Choroid plexus epithelial cell (primary cell): ENCODE data around the gene VAV2.
A peak's percentile ranks its signal among the peaks of the same experiment; 100 is the strongest.

Experiments used
- DNase-seq: peaks from one replicate; pipeline ENCODE4 v3.0.0-alpha.2; 2010; ENCODE audit warnings: low read depth
- H3K4me3 ChIP-seq: 2 replicates; pipeline ENCODE4 v1.5.1; 2011; ENCODE audit warnings: low read depth, mild to moderate bottlenecking, control low read depth, low read length, moderate library complexity
- TF ChIP-seq, protein P1 (sequence below): conservative IDR thresholded peaks from 2 replicates; pipeline ENCODE4 v1.5.1; 2011; ENCODE audit warnings: low read depth, mild to moderate bottlenecking, control low read depth, inconsistent platforms, low read length, moderate library complexity

Gene VAV2

DNA sequence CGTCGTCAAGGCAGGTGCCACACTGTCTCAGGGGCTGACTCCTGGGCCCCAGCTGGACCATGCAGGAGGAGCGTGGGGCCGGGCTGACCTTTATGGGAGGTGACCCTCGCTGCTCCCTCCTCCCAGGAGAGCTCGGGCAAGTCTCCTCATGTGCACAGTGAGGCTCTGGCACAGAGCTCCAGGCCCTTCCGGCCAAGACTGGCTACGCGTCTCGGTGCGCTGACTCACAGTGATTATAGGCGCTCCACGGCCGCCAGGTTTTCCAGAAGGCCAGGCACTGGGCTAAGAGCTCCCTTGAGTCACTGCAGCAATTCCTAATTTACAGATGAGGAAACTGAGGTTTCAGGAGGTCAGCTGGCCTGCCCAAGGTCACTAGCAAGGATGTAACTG lies 47.4 kb downstream of the VAV2 start:
- peak; percentile 68 for DNase-seq
- TF ChIP-seq, protein P1, sequence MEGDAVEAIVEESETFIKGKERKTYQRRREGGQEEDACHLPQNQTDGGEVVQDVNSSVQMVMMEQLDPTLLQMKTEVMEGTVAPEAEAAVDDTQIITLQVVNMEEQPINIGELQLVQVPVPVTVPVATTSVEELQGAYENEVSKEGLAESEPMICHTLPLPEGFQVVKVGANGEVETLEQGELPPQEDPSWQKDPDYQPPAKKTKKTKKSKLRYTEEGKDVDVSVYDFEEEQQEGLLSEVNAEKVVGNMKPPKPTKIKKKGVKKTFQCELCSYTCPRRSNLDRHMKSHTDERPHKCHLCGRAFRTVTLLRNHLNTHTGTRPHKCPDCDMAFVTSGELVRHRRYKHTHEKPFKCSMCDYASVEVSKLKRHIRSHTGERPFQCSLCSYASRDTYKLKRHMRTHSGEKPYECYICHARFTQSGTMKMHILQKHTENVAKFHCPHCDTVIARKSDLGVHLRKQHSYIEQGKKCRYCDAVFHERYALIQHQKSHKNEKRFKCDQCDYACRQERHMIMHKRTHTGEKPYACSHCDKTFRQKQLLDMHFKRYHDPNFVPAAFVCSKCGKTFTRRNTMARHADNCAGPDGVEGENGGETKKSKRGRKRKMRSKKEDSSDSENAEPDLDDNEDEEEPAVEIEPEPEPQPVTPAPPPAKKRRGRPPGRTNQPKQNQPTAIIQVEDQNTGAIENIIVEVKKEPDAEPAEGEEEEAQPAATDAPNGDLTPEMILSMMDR, result no peak
- no peak overlapping the region for H3K4me3 ChIP-seq

DNA sequence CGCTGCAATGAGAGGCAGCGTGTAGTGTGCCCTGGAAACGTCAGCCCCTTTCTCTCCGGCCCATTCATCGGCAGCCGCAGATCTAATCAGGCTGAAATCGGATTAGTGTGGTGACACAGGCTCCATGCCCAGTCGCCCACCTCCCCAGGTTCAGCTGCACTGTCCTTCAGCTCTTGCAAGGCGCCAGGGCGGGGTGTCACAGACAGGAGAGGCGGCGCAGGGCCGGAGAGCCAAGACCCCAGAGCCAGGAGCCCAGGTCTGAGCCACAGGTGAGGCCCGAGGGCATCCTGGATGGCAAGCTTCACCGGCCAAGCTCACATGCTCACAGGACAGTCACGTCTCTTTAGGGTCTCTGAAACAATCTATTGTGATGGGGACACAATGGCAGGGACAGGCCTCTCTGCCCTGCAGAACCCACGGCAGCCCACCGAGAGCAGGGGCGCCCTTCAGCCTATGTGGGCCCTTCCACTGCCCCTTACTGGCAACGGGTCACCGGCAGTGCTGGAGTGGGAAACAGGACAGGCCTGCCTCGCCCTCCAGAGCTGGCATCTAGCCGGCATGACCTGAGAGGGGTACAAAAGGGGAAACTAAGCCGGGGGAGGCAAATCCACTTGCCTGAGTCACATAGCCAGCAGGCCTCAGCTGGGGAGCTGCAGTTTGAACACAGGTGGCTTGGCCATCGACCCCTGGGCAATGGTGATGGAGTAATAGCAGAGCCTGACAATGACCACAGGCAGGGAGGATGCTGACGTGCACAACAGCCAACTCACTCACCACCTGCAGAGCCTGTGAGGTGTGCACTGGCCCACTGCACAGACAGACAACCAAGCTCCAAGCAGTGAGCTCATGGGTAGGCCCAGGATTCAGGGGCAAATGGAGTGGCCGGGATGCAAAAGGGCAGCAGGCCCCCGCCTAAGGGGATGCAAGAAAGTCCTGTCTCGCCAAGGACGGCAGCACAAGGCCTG lies 48.1 kb downstream of the VAV2 start:
- peak; percentile 45 for DNase-seq
- H3K4me3 ChIP-seq, result no peak overlapping the region
- TF ChIP-seq, protein P1, result no peak

DNA sequence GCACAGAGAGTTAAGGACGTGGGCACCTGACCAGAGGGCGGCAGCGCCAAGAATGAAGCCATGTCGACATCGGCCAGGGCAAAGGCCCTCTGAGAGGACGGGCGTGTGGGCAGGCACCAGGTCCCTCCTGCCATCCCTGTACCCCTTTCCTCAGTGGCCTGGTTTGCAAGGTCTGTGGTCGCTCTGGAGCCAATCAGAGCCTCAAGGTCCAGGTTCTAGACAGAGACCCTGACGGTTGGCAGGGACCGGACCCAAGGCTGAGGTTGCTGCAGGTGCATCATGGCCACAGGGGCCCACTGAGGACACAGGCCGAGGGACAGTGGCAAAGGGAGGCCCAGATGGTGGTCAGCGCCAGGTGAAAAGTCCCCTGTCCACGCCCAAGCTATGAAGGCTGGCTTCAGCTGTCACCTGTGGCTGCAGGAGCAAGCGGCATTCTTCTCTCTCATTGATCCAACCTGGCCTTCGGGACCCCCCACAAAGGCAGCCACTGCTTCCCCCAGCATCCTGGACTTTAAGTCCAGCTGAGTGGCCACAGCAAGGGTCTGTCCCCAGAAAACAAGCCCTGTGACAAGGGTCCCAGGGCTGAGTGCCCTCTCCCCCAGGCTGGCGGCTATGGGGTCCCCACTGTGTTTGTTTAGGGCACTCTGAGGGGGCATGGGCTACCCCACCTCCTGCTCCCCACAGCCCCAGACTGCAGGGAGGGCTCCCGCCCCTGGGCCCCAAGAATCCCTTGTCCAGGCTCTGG lies 48.9 kb downstream of the VAV2 start:
- TF ChIP-seq, protein P1, result no peak
- no peak for DNase-seq
- no peak overlapping the region for H3K4me3 ChIP-seq

DNA sequence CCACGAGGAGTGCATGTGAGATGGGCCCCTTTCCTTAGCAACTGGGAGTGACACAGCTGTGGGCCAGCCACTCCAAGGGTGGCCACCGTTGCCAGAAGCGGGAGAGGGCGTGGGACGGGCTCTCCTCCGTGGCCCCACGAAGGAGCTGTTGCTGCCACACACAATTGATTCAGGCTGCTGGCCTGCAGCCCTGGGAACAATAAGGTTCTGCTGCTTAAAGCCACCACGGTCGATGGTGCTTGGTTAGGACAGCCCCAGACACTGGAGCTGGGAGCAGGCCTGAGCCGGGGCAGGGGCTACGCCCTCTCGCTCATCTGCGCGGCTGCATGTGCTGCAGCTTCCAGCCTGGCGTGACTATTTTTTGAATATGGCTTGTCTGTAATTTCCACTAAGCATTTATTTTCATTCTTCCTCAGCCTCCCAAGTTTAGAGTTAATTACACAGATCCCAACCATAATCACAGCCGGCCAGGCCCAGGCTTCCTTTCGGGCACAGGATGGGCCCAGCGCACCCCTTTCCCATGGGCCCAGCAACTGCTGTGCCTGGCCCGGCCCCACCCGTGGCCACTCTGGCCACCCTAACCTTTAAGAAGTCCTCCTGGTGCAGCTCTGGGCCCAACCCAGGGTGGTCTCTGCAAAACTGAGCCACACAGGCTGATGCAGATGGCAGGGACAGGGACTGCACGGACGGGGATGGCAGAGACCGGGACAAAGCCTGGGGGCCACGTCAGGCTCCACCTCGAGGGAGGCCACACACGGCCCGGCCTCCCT lies 49.7 kb downstream of the VAV2 start:
- TF ChIP-seq, protein P1, result no peak
- H3K4me3 ChIP-seq, result no peak overlapping the region
- DNase-seq, result no peak

DNA sequence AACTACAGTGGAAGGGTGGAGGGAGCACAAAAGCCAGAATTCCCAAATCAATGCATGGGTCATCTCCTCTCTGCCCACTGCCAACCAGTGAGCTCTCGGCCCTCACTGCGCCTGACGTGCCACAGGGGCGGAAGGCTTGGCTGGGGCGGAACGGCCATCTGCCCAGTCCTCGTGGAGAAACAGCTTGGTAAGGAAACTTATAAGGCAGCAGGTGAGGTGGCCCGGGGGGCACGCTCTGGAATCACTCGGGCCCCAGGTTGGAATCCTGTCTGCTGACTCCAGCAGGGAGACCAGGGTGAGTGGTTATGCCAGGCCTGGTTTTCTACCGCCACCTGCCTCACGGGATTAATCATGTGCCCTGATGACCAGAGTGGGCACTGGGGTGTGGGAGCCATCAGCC lies 52.3 kb downstream of the VAV2 start:
- TF ChIP-seq, protein P1, result no peak
- no peak overlapping the region for H3K4me3 ChIP-seq
- no peak for DNase-seq

DNA sequence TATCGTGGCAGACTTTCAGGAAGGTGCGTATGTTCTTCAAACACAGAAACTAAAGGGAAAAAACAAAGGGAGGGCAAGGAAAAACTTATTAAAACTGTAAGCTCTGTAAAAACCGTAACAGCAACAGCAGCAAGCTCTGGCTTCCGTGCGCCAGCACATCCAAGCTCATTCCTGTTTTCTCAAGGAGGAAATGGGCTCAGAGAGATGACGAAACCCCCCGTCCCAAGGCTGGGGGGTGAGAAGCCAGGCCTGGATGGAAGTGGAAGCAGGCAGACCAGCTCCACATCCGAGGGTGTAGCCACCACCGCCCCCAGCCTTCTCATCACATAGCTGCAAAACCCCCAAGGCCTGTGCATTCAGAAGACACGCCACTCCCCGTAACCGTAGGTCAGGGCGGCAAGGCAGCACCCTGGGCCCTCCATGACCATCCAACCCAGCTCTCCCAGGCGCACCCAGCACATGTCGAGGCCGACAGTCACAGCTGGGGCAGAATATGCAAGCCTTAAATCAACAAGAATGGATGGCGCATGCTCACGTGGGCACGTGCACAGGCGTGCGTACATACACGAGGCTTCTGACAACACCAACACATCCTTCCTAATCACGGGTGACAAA lies 52.8 kb downstream of the VAV2 start:
- no peak overlapping the region for H3K4me3 ChIP-seq
- no peak for DNase-seq
- TF ChIP-seq, protein P1, result no peak
